Adrenal gland (tissue), 12 donors: ENCODE data around the gene STIP1. TPM values are rescaled to one million over a fixed set of nuclear protein-coding genes. Genes with fewer than 3 reads are reported as not detected.

Experiments
- DNase-seq, 7 donors: peaks; one replicate each; pipeline ENCODE4 v3.0.0-alpha.2; 2019 to 2020
- H3K27ac ChIP-seq, 5 donors: fragments of 200-600 bp; sonication (generic) in 4 of 5; 1 replicate in 3 of 5; 2 replicates in 2 of 5; pipeline versions ENCODE4 v1.5.1 to v1.8.0; 2016 to 2020; ENCODE audit warnings: mild to moderate bottlenecking in 1 of 5
- H3K27me3 ChIP-seq: fragments of 200-600 bp; 2 replicates; pipeline ENCODE4 v1.8.0; 2021
- H3K36me3 ChIP-seq, 2 donors: fragments of 200-600 bp; replicated peaks in 1 of 2; 1 replicate in 1 of 2; 2 replicates in 1 of 2; pipeline versions ENCODE4 v1.5.1 to v1.8.0; 2018 to 2022
- H3K4me1 ChIP-seq, 2 donors: fragments of 200-600 bp; replicated peaks in 1 of 2; 1 replicate in 1 of 2; 2 replicates in 1 of 2; pipeline versions ENCODE4 v1.5.1 to v1.8.0; 2018 to 2021
- H3K4me3 ChIP-seq, 4 donors: fragments of 200-600 bp; sonication (generic) in 3 of 4; one replicate each; pipeline ENCODE4 v1.5.1; 2016 to 2018
- H3K9me3 ChIP-seq, 3 donors: fragments of 200-600 bp; sonication (generic) in 1 of 3; replicated peaks in 1 of 3; 1 replicate in 2 of 3; 2 replicates in 1 of 3; pipeline versions ENCODE4 v1.5.1 to v1.8.0; 2016 to 2021
- CTCF ChIP-seq, 6 experiments: fragments of 450-650 bp in 4 of 6; fragments of 200-600 bp in 2 of 6; sonication (generic) in 1 of 6; IDR thresholded peaks; 1 replicate in 5 of 6; 2 replicates in 1 of 6; pipeline versions ENCODE4 v1.5.1 to v1.8.0; 2016 to 2021; ENCODE audit warnings: antibody characterized with exemption in 6 of 6, mild to moderate bottlenecking in 2 of 6, moderate library complexity in 1 of 6
- POLR2A ChIP-seq, 2 donors: fragments of 450-650 bp; IDR thresholded peaks; one replicate each; pipeline ENCODE4 v1.6.1; 2017; ENCODE audit warnings: antibody characterized with exemption in 2 of 2, mild to moderate bottlenecking in 2 of 2, moderate library complexity in 1 of 2
- WGBS, 4 donors: extraction: QIAGEN DNeasy Blood & Tissue Kit in 2 of 4; methylation state at CpG; one replicate each; pipeline versions ENCODE4 v1.1.5 to v1.1.7; 2013 to 2017; 5-methylcytosine and 5-hydroxymethylcytosine counted together
- intact Hi-C, 2 donors: fragments of 100-400 bp; cut with DNase I; formaldehyde crosslinking; loops; one replicate each; pipeline versions ENCODE4 v1.14.1 to v1.15.0; 2022 to 2023
- polyA plus RNA-seq, 3 donors: library from polyadenylated mRNA; stranded (reverse); fragments of 200-250 nt in 2 of 3; fragments of 350-450 nt in 1 of 3; fragmentation: Illumina TruSeq in 1 of 3; extraction: RNeasy Lipid Tissue Mini Kit (QIAGEN cat#74804) in 1 of 3; gene quantifications; one replicate each; pipeline ENCODE4 v1.2.3, GENCODE V29; 2013 to 2014
- total RNA-seq, 9 donors: library from RNA; depleted of rRNA in 4 of 9; stranded (reverse); fragments of >200 nt in 4 of 9; fragments of 120-200 nt in 1 of 9; fragmentation: NEBNext Ultra II Directional in 1 of 9; extraction: Animal tissue kit (Norgen Biotek cat#: 25700) in 1 of 9; gene quantifications; one replicate each; pipeline versions ENCODE4 v1.1.0 to v1.2.4, GENCODE V29; 2013 to 2023
- donor health status: healthy with polysubstance abuse.
- donor health status: Bipolar disorder and iron deficiency.
- donor health status: DM: yes; HTN: yes; CAD: no.
- donor health status: DM: no; HTN: no; CAD: no.
- donor health status: DM: no; HTN: no; CAD: no.
- donor health status: DM: yes; HTN: yes; CAD: no.

Gene STIP1
- total and polyA plus RNA-seq, 12 donors: 82.1 to 523 (median 183) TPM

DNA sequence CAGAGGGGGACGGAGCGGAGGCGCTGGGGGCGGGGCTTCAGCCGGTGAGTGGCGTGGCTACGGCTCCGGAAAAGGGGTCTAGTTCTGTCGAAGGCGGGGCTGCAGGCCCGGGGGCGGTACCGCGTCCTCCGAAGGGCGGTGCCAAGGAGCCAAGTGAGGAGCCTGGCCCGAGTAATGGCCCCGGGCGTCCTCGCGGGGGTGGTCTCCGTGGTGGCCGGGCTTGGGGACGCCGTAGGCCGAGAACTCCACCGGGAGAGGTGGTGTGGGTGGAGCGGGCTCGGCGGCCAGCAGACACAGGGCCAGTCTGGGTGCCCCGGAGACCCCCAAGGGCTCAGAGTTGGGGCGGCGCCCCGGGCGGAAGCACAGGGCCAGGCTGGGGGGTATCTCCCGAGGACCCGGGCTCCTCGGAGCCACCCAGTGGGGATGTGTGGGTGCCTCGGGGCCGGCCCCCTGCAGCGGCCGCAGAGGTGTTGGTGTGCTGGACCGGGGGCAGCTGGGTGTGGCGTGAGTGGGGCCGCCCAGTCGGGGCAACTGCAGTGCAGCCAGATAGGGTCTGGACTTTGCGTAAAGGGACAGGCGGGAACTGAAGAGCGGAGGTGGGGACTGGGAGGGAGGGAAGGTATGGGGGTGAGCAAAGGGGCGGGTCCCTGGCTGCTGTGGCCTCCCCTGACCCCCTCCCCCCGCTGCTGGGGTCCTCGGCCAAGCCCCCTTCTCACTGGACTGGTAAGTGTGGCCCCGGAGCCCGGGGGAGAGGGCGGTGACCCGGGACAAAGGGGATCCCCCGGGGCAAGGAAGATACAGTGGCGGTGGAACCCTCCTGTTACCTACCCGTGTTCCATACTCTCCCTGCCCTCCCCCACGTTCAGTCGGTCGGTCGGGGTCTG is 55.8 kb downstream of the STIP1 start:
- Histone ChIP-seq H3K36me3 (peaks cover 0 to 31% of the 10 kb centered on the region in 2 donors), H3K27me3 (no peaks in the 10 kb centered on the region), H3K9me3 (no peaks in the 10 kb centered on the region), H3K27ac (peak overlapping the region; percentile 63 to 99 (median 97)), H3K4me1 (peaks cover 32 to 44% of the 10 kb centered on the region in 2 donors), H3K4me3 (peak overlapping the region; percentile 38 to 99 (median 91))
- 0 to 1% (median 1%) methylated on average over 3 to 63 of the region's 63 CpGs for WGBS, 4 donors
- peak in 6 of 7 donors; percentile 53 to 74 (median 67) for DNase-seq
- TF ChIP-seq CTCF (IDR thresholded peaks at IDR 0.05) (peak in 1 of 6 experiments; percentile 6), POLR2A (IDR thresholded peaks at IDR 0.05) (peak in 1 of 2 donors; percentile 5)
- intact Hi-C loops: no loop called here

DNA sequence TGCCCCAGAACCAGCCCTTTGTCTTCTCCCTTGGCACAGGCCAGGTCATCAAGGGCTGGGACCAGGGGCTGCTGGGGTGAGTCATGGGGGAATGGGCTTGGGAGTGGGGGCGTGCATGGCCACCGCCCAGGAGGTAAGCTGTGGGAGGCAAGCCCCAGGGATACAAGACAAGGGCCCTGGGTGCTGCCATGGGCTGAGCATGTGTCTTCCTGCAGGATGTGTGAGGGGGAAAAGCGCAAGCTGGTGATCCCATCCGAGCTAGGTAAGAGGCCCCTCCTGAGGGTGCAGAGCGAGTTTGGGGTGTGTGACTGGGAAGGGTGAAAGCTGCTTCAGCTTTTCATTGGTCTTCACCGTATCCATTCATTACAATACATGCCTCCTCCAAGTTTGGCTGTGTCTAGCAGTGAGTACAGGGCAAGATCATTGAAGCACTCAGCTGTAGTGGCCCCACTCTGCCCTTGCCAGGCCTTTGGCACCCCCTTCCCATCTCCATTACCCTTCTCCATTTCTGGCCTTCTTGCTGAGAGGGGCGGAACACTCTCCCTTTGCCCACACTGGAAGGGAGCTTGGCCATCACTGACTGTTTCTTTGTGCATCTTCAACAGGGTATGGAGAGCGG is 57.4 kb downstream of the STIP1 start:
- H3K9me3 ChIP-seq: no peaks in the 10 kb centered on the region
- H3K4me1 ChIP-seq: peaks cover 35 to 51% of the 10 kb centered on the region in 2 donors
- intact Hi-C loops: no loop called here
- no peak overlapping the region for H3K4me3 ChIP-seq
- WGBS, 4 donors: 72 to 90% (median 79%) methylated on average over 6 to 8 of the region's 8 CpGs
- H3K27ac ChIP-seq: no peak overlapping the region
- peaks cover 0 to 18% of the 10 kb centered on the region in 2 donors for H3K36me3 ChIP-seq
- peak in 1 of 7 donors; percentile 25 for DNase-seq
- H3K27me3 ChIP-seq: no peaks in the 10 kb centered on the region
- TF ChIP-seq POLR2A (IDR thresholded peaks at IDR 0.05) (no peak), CTCF (IDR thresholded peaks at IDR 0.05) (no peak)

GRCh38 chr11:64244107-64244506 is 58.1 kb downstream of the STIP1 start:
- no peaks in the 10 kb centered on the region for H3K9me3 ChIP-seq
- H3K4me3 ChIP-seq: no peak overlapping the region
- TF ChIP-seq CTCF (IDR thresholded peaks at IDR 0.05) (no peak), POLR2A (IDR thresholded peaks at IDR 0.05) (no peak)
- intact Hi-C loops: no loop called here
- H3K4me1 ChIP-seq: peaks cover 35 to 51% of the 10 kb centered on the region in 2 donors
- H3K36me3 ChIP-seq: peaks cover 0 to 12% of the 10 kb centered on the region in 2 donors
- H3K27ac ChIP-seq: no peak overlapping the region
- no peak for DNase-seq
- no peaks in the 10 kb centered on the region for H3K27me3 ChIP-seq
- 48 to 61% (median 52%) methylated on average over 5 of the region's 5 CpGs for WGBS, 4 donors

- intact Hi-C loops: no loop called here
- H3K27me3 ChIP-seq: no peaks in the 10 kb centered on the region
- no peaks in the 10 kb centered on the region for H3K9me3 ChIP-seq
- WGBS, 4 donors: 0 to 22% (median 18%) methylated on average over 1 to 6 of the region's 6 CpGs; no CpG with 5 or more reads in 1 of the 4 donors
- no peak for TF ChIP-seq POLR2A (IDR thresholded peaks at IDR 0.05)
- peak in 1 of 7 donors; percentile 27 for DNase-seq
- peak overlapping the region in 1 of 4 donors; percentile 72 for H3K4me3 ChIP-seq
- H3K27ac ChIP-seq: peak overlapping the region; percentile 16 to 90 (median 85)
- peaks cover 35 to 45% of the 10 kb centered on the region in 2 donors for H3K4me1 ChIP-seq
- peaks cover 0 to 12% of the 10 kb centered on the region in 2 donors for H3K36me3 ChIP-seq
These were observed 59.0 kb downstream of the STIP1 start for GRCh38 chr11:64244966-64245365.
